Memory B cell (primary cell): ENCODE results near the gene HERPUD1.

Experiments used
- ATAC-seq: fragments of 150-1000 bp; cut with Tn5 transposase; 2 replicates; pipeline ENCODE4 v1.10.0; 2021; ENCODE audit warnings: low read depth, mild to moderate bottlenecking, moderate library complexity
- DNase-seq, 2 donors: peaks; one replicate each; pipeline ENCODE4 v3.0.0; 2022; ENCODE audit warnings: low spot score in 2 of 2
- H3K27ac Mint-ChIP-seq: one replicate; pipeline ENCODE4 v1.8.0; 2022; ENCODE audit warnings: mild to moderate bottlenecking, moderate library complexity, mixed read lengths
- H3K27me3 Mint-ChIP-seq: one replicate; pipeline ENCODE4 v1.8.0; 2022; ENCODE audit warnings: mixed read lengths
- H3K36me3 Mint-ChIP-seq: one replicate; pipeline ENCODE4 v1.8.0; 2022; ENCODE audit warnings: mild to moderate bottlenecking, mixed read lengths
- H3K4me1 Mint-ChIP-seq: one replicate; pipeline ENCODE4 v1.8.0; 2022; ENCODE audit warnings: mixed read lengths
- H3K4me3 Mint-ChIP-seq: one replicate; pipeline ENCODE4 v1.8.0; 2022; ENCODE audit warnings: mild to moderate bottlenecking, moderate library complexity, mixed read lengths
- H3K9me3 Mint-ChIP-seq: one replicate; pipeline ENCODE4 v1.8.0; 2022; ENCODE audit warnings: mixed read lengths

The HERPUD1 gene

GRCh38 chr16:56916571-56917403 is 15.2 kb upstream of the HERPUD1 start:
- peak; percentile 86 for ATAC-seq
- H3K4me1 Mint-ChIP-seq = peaks cover 77% of the 10 kb centered on the region

DNA sequence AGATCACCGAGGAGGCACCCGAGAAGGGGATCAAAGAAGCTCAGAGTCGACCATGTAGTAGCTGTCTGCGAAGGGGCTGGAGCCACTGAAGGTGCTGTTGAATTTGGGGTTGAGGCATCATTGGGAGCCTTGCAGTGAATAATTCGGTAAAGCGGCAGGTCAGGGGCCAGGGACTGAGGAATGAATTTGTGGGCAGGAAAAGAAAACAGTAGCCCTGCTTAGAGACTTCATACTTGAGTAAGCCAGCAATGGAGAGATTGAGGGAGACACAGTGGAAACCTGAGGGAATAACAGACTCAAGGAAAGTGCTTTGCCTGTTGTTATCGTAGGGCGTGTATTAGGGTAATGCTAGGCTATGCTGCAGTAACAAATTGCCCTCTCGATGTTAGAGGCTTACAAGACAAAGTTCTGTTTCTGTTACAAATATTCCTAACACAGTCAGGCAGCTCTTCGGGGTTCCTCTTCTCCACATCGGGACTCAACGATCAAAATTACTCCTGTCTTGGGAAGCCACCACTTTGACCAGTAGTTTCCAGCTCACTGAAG is 13.4 kb upstream of the HERPUD1 start:
- no peaks in the 10 kb centered on the region for H3K27me3 Mint-ChIP-seq
- H3K4me3 Mint-ChIP-seq = peak overlapping the region; percentile 74
- DNase-seq (no peak), ATAC-seq (no peak)
- peaks cover 11% of the 10 kb centered on the region for H3K9me3 Mint-ChIP-seq
- H3K36me3 Mint-ChIP-seq = peaks cover 6% of the 10 kb centered on the region
- peaks cover 61% of the 10 kb centered on the region for H3K4me1 Mint-ChIP-seq
- peak overlapping the region; percentile 99 for H3K27ac Mint-ChIP-seq

More at GRCh38 chr16:56916571-56917403, 15.2 kb upstream of the HERPUD1 start:
- Mint-ChIP-seq H3K27ac (peak overlapping the region; percentile 99), H3K9me3 (peaks cover 11% of the 10 kb centered on the region), H3K27me3 (no peaks in the 10 kb centered on the region), H3K4me3 (peak overlapping the region; percentile 73), H3K36me3 (peaks cover 6% of the 10 kb centered on the region)
- peak; percentile 52 to 72 for DNase-seq

DNA sequence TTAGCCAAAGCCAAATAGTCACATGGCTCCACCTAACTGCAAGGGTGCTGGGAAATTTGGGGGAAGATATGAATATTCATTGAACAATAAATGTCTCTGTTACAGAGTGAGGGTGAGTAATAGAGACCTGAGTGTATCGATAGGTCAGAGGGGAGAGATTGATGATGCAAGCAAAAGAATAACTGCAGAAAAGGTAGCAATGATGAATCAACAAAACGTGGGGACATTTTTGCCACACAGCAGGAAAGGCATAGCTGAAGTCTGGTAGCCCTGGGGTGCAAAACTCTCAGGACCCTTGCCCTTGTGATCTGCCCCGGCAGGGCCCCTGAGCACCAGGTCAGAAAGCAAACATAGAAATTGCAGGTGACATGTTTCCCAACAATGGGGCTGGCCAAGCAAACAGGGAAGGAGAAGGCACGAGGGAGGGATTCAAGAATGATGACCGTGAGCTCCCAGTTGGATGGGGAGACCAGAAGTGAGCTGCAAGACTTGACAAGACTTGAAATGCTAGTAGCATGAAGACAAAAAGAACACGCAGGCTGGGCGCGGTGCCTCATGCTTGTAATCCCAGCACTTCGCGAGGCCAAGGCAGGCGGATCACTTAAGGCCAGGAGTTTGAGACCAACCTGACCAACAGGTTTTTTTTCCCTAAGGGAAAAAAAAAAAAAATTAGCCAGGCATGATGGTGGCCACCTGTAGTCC is 12.7 kb upstream of the HERPUD1 start:
- ATAC-seq = no peak
- Mint-ChIP-seq H3K36me3 (peaks cover 6% of the 10 kb centered on the region), H3K27me3 (no peaks in the 10 kb centered on the region), H3K4me3 (no peak overlapping the region), H3K9me3 (peaks cover 11% of the 10 kb centered on the region), H3K27ac (peak overlapping the region; percentile 99), H3K4me1 (peaks cover 56% of the 10 kb centered on the region)
- DNase-seq = no peak

- no peaks in the 10 kb centered on the region for H3K27me3 Mint-ChIP-seq
- ATAC-seq (no peak), DNase-seq (no peak)
- peaks cover 7% of the 10 kb centered on the region for H3K9me3 Mint-ChIP-seq
- H3K27ac Mint-ChIP-seq = peak overlapping the region; percentile 74
- H3K4me3 Mint-ChIP-seq = no peak overlapping the region
- peaks cover 42% of the 10 kb centered on the region for H3K4me1 Mint-ChIP-seq
- H3K36me3 Mint-ChIP-seq = peaks cover 6% of the 10 kb centered on the region
These were observed 10.4 kb upstream of the HERPUD1 start for GRCh38 chr16:56921571-56921970.

- Mint-ChIP-seq H3K27ac (no peak overlapping the region), H3K9me3 (peaks cover 1% of the 10 kb centered on the region), H3K4me3 (no peak overlapping the region), H3K36me3 (no peaks in the 10 kb centered on the region), H3K27me3 (no peaks in the 10 kb centered on the region), H3K4me1 (peaks cover 31% of the 10 kb centered on the region)
- DNase-seq (no peak), ATAC-seq (no peak)
These were observed 8.4 kb upstream of the HERPUD1 start for GRCh38 chr16:56923481-56924091.

GRCh38 chr16:56927471-56927870 is 4.5 kb upstream of the HERPUD1 start:
- peaks cover 1% of the 10 kb centered on the region for H3K36me3 Mint-ChIP-seq
- no peaks in the 10 kb centered on the region for H3K9me3 Mint-ChIP-seq
- H3K4me3 Mint-ChIP-seq = no peak overlapping the region
- ATAC-seq (no peak), DNase-seq (no peak)
- peaks cover 14% of the 10 kb centered on the region for H3K4me1 Mint-ChIP-seq
- no peak overlapping the region for H3K27ac Mint-ChIP-seq
- no peaks in the 10 kb centered on the region for H3K27me3 Mint-ChIP-seq

DNA sequence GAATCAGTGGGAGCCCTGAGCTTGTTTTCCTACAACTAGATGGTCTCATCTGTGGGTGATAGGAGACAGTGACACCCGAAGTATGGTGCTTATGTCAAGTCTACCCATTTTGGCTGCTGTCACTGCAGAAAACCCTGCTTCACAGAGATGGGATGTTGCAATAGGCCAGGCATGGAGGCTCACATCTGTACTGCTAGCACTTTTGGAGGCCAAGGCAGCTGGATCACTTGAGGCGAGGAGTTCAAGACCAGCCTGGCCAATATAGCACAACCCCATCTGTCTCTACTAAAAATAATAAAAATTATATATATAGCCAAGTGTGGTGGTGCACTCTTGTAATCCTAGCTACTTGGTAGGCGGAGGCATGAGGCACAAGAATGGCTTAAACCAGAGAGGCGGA is 2.3 kb upstream of the HERPUD1 start:
- Mint-ChIP-seq H3K4me1 (peaks cover 20% of the 10 kb centered on the region), H3K27me3 (no peaks in the 10 kb centered on the region), H3K36me3 (peaks cover 9% of the 10 kb centered on the region), H3K4me3 (no peak overlapping the region), H3K9me3 (no peaks in the 10 kb centered on the region), H3K27ac (no peak overlapping the region)
- no peak for DNase-seq
- ATAC-seq = no peak

GRCh38 chr16:56930486-56931270 is 1.3 kb upstream of the HERPUD1 start:
- H3K27ac Mint-ChIP-seq = peak overlapping the region; percentile 99
- H3K27me3 Mint-ChIP-seq = no peaks in the 10 kb centered on the region
- peaks cover 19% of the 10 kb centered on the region for H3K36me3 Mint-ChIP-seq
- ATAC-seq (no peak), DNase-seq (no peak)
- H3K4me1 Mint-ChIP-seq = peaks cover 30% of the 10 kb centered on the region
- H3K9me3 Mint-ChIP-seq = no peaks in the 10 kb centered on the region
- H3K4me3 Mint-ChIP-seq = peak overlapping the region; percentile 98

DNA sequence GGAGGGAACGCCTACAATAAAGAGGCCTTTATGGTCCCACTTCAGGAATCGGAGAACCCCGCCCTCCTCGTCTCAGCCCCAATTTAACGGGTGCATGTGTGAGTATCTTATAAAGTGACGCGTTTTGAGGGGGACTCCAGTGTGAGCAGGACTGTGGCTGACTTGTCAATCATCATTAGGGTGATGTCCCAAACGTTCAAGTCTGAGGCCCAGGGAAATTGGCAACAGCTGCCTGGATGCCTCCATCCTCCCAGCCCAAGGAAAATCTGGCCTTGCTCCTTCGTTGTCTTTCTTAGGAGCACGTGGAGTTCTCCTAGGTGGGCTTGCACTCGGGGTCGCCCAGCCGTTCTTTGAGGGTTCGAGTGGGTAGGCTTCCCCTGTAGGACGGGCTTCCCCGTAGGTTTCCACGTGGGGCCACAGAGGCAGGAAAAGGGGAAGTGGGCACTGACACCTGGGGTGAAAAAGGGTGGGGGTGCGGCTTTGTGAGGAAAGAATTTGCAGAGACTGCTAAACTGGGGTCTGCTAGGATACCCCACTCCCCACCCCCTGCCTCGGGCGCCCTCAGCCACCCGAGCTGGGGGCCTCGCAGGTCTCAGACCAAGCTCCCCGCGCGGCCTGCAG is 561 bp upstream of the HERPUD1 start:
- H3K27ac Mint-ChIP-seq = peak overlapping the region; percentile 99
- H3K9me3 Mint-ChIP-seq = no peaks in the 10 kb centered on the region
- ATAC-seq (peak; percentile 66), DNase-seq (peak in 1 of 2 donors; percentile 92)
- H3K27me3 Mint-ChIP-seq = no peaks in the 10 kb centered on the region
- H3K36me3 Mint-ChIP-seq = peaks cover 22% of the 10 kb centered on the region
- H3K4me1 Mint-ChIP-seq = peaks cover 32% of the 10 kb centered on the region
- peak overlapping the region; percentile 98 for H3K4me3 Mint-ChIP-seq

DNA sequence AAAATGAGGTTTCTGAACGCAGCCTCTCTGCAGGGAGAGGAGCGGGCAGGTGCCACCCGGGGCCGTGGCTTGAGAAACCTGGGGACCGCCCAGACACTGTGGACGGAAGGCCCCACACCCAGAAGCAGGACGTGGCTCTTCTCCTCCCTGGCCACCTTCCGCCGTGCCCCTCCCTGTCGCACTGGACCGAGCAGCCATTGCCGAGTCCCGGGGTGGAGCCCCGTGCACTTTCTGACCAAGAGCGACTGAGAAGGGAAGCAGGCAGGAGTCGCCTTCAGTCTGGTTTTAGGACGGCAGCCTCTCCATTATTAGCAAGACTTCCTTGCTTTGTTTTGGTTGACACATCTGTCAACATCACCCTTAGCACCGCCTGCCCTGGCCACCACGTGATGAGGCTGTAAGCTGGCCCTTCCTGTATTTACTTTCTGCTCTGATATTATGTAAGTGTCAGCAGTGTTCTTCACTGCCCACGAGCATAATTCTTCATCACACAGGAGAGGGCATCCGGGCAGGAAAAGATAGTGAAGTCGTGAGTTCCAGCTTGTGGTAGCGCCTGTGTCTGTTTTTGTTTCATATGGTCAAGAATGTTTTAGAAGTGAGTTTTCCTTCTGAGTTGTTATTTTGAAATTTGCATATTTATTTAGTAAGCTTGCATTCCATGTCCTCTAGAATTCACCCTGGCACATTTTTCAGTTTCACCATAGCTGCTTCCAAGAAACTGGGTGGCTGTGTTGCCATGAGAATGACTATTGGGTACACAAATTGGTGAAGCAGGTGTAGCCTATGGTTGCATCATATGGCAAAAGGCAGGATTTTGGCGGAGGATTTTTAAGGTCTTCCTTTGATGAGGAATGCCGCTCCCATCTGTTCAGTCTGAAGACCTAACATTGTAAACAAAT is 1.0 kb downstream of the HERPUD1 start:
- ATAC-seq (no peak), DNase-seq (no peak)
- H3K27me3 Mint-ChIP-seq = no peaks in the 10 kb centered on the region
- peak overlapping the region; percentile 98 for H3K4me3 Mint-ChIP-seq
- no peaks in the 10 kb centered on the region for H3K9me3 Mint-ChIP-seq
- peaks cover 35% of the 10 kb centered on the region for H3K4me1 Mint-ChIP-seq
- H3K27ac Mint-ChIP-seq = peak overlapping the region; percentile 99
- peaks cover 29% of the 10 kb centered on the region for H3K36me3 Mint-ChIP-seq

GRCh38 chr16:56933828-56934598 is 2.1 kb downstream of the HERPUD1 start:
- DNase-seq (no peak), ATAC-seq (no peak)
- no peaks in the 10 kb centered on the region for H3K27me3 Mint-ChIP-seq
- H3K27ac Mint-ChIP-seq = peak overlapping the region; percentile 99
- no peaks in the 10 kb centered on the region for H3K9me3 Mint-ChIP-seq
- peak overlapping the region; percentile 98 for H3K4me3 Mint-ChIP-seq
- H3K36me3 Mint-ChIP-seq = peaks cover 37% of the 10 kb centered on the region
- H3K4me1 Mint-ChIP-seq = peaks cover 40% of the 10 kb centered on the region
